GM12878 (cell line): ENCODE measurements around the gene PLXNA4. TPM values are rescaled to one million over a fixed set of nuclear protein-coding genes. Genes with fewer than 3 reads are reported as not detected.

Source experiments
- ATAC-seq: fragments of 200-7000 bp; cut with Tn5 transposase; 3 replicates; pipeline ENCODE4 v1.9.1; 2020; ENCODE audit warnings: mild to moderate bottlenecking, moderate library complexity
- BruUV-seq: library from RNA; stranded (reverse); fragments of 400-500 nt; replicated peaks from 2 replicates; lab custom pipeline; 2021; lab: Mats Ljungman, UMichigan
- CTCF ChIA-PET: fragments of 300-600 bp; sonication (Branson Sonifier 250); formaldehyde crosslinking; extraction: SDS; loops from one replicate; lab custom pipeline; 2021; ENCODE audit warnings: inconsistent platforms; lab: Yijun Ruan, JAX
- POLR2A ChIA-PET: fragments of 350-600 bp; formaldehyde crosslinking; extraction: SDS; loops from one replicate; lab custom pipeline; 2021; ENCODE audit warnings: inconsistent platforms; lab: Charles Lee
- RAD21 ChIA-PET: fragments of 300-600 bp; sonication (Branson Sonifier 250); formaldehyde crosslinking; loops from one replicate; lab custom pipeline; 2023; ENCODE audit warnings: antibody characterized with exemption; ENCODE audit not compliant: unreplicated experiment; lab: Charles Lee
- SMC1A ChIA-PET: fragments of 300-600 bp; sonication (Branson Sonifier 250); formaldehyde crosslinking; loops from one replicate; lab custom pipeline; 2023; ENCODE audit not compliant: unreplicated experiment, uncharacterized antibody; lab: Charles Lee
- DNase-seq: peaks from one replicate; pipeline ENCODE4 v3.0.0-alpha.2; 2011; ENCODE audit warnings: low read depth, low spot score
- FAIRE-seq: peaks from 3 replicates; lab custom pipeline; 2011; peaks lifted over from hg19 to GRCh38; lab: Jason Lieb, UNC
- H2AFZ ChIP-seq: 2 replicates; pipeline ENCODE4 v1.6.0; 2011; ENCODE audit warnings: low read depth, low read length, control low read depth; ENCODE audit not compliant: control insufficient read depth
- H3K27ac ChIP-seq: 2 replicates; pipeline ENCODE4 v1.5.1; 2011; ENCODE audit warnings: control low read depth; ENCODE audit not compliant: control insufficient read depth, insufficient read depth
- H3K27me3 ChIP-seq, 2 experiments: replicated peaks in 1 of 2; 2 replicates each; pipeline versions ENCODE4 v1.6.0 to v1.6.1; 2011; ENCODE audit warnings: low read length in 1 of 2; ENCODE audit not compliant: control insufficient read depth in 2 of 2, insufficient read depth in 2 of 2
- H3K36me3 ChIP-seq, 2 experiments: 2 replicates each; pipeline ENCODE4 v1.5.1; 2011; ENCODE audit warnings: low read length in 1 of 2; ENCODE audit not compliant: control insufficient read depth in 2 of 2, insufficient read depth in 2 of 2
- H3K4me1 ChIP-seq: 2 replicates; pipeline ENCODE4 v1.6.1; 2011; ENCODE audit warnings: mild to moderate bottlenecking, low read length, moderate library complexity, mixed read lengths; ENCODE audit not compliant: control insufficient read depth, insufficient read depth
- H3K4me2 ChIP-seq: 2 replicates; pipeline ENCODE4 v1.6.0; 2011; ENCODE audit warnings: control low read depth; ENCODE audit not compliant: control insufficient read depth, insufficient read depth
- H3K4me3 ChIP-seq: fragments of 200-600 bp; sonication (generic); 2 replicates; pipeline ENCODE4 v1.5.1; 2016
- H3K79me2 ChIP-seq: 2 replicates; pipeline ENCODE4 v1.6.0; 2011; ENCODE audit warnings: low read length; ENCODE audit not compliant: control insufficient read depth, insufficient read depth
- H3K9ac ChIP-seq: 2 replicates; pipeline ENCODE4 v1.8.0; 2011; ENCODE audit warnings: low read length, control low read depth, mixed read lengths; ENCODE audit not compliant: control insufficient read depth, insufficient read depth
- H3K9me3 ChIP-seq: replicated peaks from 3 replicates; pipeline ENCODE4 v1.5.1; 2011; ENCODE audit warnings: mild to moderate bottlenecking, low read length; ENCODE audit not compliant: control insufficient read depth, insufficient read depth
- H4K20me1 ChIP-seq: 2 replicates; pipeline ENCODE4 v1.6.0; 2011; ENCODE audit not compliant: control insufficient read depth, insufficient read depth
- HDAC6 ChIP-seq: fragments of 200-600 bp; sonication (generic); IDR thresholded peaks from one replicate; pipeline ENCODE4 v1.8.0; 2017; ENCODE audit warnings: antibody characterized with exemption; ENCODE audit not compliant: unreplicated experiment
- MEF2A ChIP-seq: IDR thresholded peaks from 2 replicates; pipeline ENCODE4 v1.6.1; 2011; ENCODE audit warnings: low read depth, mild to moderate bottlenecking, low read length, moderate library complexity; ENCODE audit not compliant: insufficient read depth
- NFXL1 ChIP-seq: fragments of 450-650 bp; IDR thresholded peaks from 2 replicates; pipeline ENCODE4 v1.6.1; 2017; ENCODE audit warnings: antibody characterized with exemption, mild to moderate bottlenecking, borderline replicate concordance
- PAX8 ChIP-seq: fragments of 450-650 bp; IDR thresholded peaks from 2 replicates; pipeline ENCODE4 v1.6.1; 2017; ENCODE audit warnings: mild to moderate bottlenecking, moderate library complexity
- SIN3A ChIP-seq: IDR thresholded peaks from 2 replicates; pipeline ENCODE4 v1.6.1; 2012; ENCODE audit warnings: low read depth, low read length, improper control_type of control experiment
- STAT1 ChIP-seq: fragments of 450-650 bp; conservative IDR thresholded peaks from 2 replicates; pipeline ENCODE4 v1.6.1; 2014; ENCODE audit warnings: antibody characterized with exemption, mild to moderate bottlenecking
- YBX1 ChIP-seq: fragments of 450-650 bp; IDR thresholded peaks from 2 replicates; pipeline ENCODE4 v1.6.1; 2016; ENCODE audit warnings: antibody characterized with exemption
- WGBS: methylation state at CpG from one replicate; pipeline ENCODE4 v1.1.6; 2016; ENCODE audit warnings: low lambda C conversion rate; ENCODE audit not compliant: insufficient replicate concordance, insufficient coverage; ENCODE audit errors: missing lambda C conversion rate; 5-methylcytosine and 5-hydroxymethylcytosine counted together
- in situ Hi-C: fragments of 300-500 bp; cut with MboI; formaldehyde crosslinking; loops from 9 replicates; pipeline ENCODE4 v1.14.3; 2018; ENCODE audit warnings: mixed read lengths
- intact Hi-C: fragments of 100-400 bp; cut with micrococcal nuclease; formaldehyde crosslinking; loops from one replicate; pipeline ENCODE4 v1.14.2; 2022; ENCODE audit not compliant: unreplicated experiment
- polyA plus RNA-seq, 11 experiments: library from polyadenylated mRNA; depleted of rRNA in 4 of 11; unstranded in 6 of 11; stranded (reverse) in 5 of 11; fragments of >200 nt; fragmentation: Nextera tagmentation in 4 of 11; fragmentation: Illumina TruSeq in 1 of 11; extraction: Ambion mirVana in 4 of 11; extraction: Trizol in 1 of 11; gene quantifications; 1 replicate in 1 of 11; 2 replicates in 10 of 11; pipeline versions ENCODE4 v1.2.1 to v1.2.3, GENCODE V29; 2011 to 2016; ENCODE audit warnings: inconsistent platforms in 2 of 11, missing spikeins in 2 of 11, low read depth in 1 of 11
- total RNA-seq, 4 experiments: library from RNA; depleted of rRNA in 3 of 4; stranded (reverse); fragments of >200 nt in 3 of 4; fragmentation: Illumina TruSeq in 1 of 4; extraction: Trizol in 1 of 4; gene quantifications; 2 replicates each; pipeline versions ENCODE4 v1.2.1 to v1.2.3, GENCODE V29; 2013 to 2021
- TF ChIP-seq, protein P1 (sequence below): IDR thresholded peaks from 2 replicates; pipeline ENCODE4 v1.6.1; 2012; ENCODE audit warnings: mild to moderate bottlenecking, low read depth, low read length
- TF ChIP-seq, protein P2 (sequence below): IDR thresholded peaks from 2 replicates; pipeline ENCODE4 v1.6.1; 2012; ENCODE audit warnings: low read depth, low read length, improper control_type of control experiment
- TF ChIP-seq, protein P3 (sequence below): fragments of 450-650 bp; IDR thresholded peaks from 2 replicates; pipeline ENCODE4 v1.6.1; 2017; ENCODE audit warnings: low read depth, mild to moderate bottlenecking, moderate library complexity
- TF ChIP-seq, protein P4 (sequence below): fragments of 150-350 bp; IDR thresholded peaks from 2 replicates; pipeline ENCODE4 v1.6.1; 2014; ENCODE audit warnings: mild to moderate bottlenecking, low read depth, low read length

Gene PLXNA4
- total and polyA plus RNA-seq, 10 of the 15 experiments (the other 5 are each of a cell fraction or from before 2014, with no cell fraction given), result 0.03 TPM; not detected in 9

DNA sequence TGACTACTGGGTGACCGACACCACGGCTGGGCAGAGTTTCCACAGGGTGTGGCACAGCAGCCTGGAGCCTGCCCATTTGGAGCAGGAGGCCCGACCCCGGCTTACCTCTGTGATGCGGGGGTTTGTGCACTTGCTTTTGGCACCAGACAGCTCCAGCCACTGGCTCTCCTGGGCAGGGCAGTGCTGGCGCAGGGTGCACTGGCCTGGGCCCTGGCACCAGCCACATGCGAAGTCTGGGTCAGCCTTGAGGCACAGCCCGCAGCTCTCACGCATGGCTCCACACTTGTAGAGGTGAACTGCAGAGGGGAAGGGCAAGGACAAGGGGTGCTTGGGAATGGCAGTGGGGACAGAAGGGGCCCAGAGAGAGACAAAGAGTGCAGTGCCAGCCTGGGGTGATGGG is 373.7 kb downstream of the PLXNA4 start:
- no TSS peak for BruUV-seq
- H4K20me1 ChIP-seq, result no peaks in the 10 kb centered on the region
- intact Hi-C loops (no loop called here), in situ Hi-C loops (no loop called here)
- no peak overlapping the region for H3K9ac ChIP-seq
- CTCF ChIA-PET, result no interaction called here
- DNase-seq (no peak), FAIRE-seq (no peak), ATAC-seq (no peak)
- no peak overlapping the region for H3K27ac ChIP-seq
- SMC1A ChIA-PET, result interaction anchor here (0.6 kb wide), 1 partner anchor 1504 kb away, joined by 4 read pairs; no protein-coding TSS in a partner anchor
- no peaks in the 10 kb centered on the region for H3K36me3 ChIP-seq
- H3K27me3 ChIP-seq, result no peaks in the 10 kb centered on the region; a peak in 1 of 4 replicates
- H3K9me3 ChIP-seq, result no peaks in the 10 kb centered on the region
- no peak for TF ChIP-seq STAT1
- H3K4me3 ChIP-seq, result no peak overlapping the region
- no peaks in the 10 kb centered on the region for H3K79me2 ChIP-seq
- H3K4me2 ChIP-seq, result no peak overlapping the region
- H2AFZ ChIP-seq, result no peak overlapping the region
- RAD21 ChIA-PET, result no interaction called here
- POLR2A ChIA-PET, result no interaction called here
- H3K4me1 ChIP-seq, result no peaks in the 10 kb centered on the region
- 24% methylated on average over 9 of the region's 9 CpGs for WGBS

DNA sequence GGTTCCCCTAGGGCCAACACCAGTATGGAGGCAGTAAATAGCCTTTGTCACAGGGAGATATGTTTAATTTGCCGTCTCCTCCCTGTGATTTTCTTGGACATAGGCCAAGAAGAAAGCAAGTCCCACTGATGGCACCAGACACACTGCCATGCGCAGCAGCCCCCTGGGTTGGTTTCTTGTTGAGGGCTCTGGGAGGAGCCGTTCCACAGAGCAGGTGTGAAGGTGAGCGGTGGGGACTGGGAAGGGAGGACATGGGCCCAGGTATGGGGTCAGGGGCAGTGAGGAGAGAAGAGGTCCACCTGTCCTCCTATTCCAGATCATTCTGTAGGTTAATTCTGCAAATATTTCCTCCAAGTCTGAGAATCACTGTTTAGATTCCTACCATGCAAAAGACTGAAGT is 376.1 kb downstream of the PLXNA4 start:
- ChIA-PET RAD21 (no interaction called here), SMC1A (no interaction called here), CTCF (no interaction called here), POLR2A (no interaction called here)
- FAIRE-seq (no peak), DNase-seq (no peak), ATAC-seq (no peak)
- in situ Hi-C loops (no loop called here), intact Hi-C loops (no loop called here)
- no peaks in the 10 kb centered on the region for H3K4me1 ChIP-seq
- H3K4me2 ChIP-seq, result no peak overlapping the region
- no peak overlapping the region for H3K27ac ChIP-seq
- no peaks in the 10 kb centered on the region for H3K79me2 ChIP-seq
- no TSS peak for BruUV-seq
- no peaks in the 10 kb centered on the region for H4K20me1 ChIP-seq
- no peaks in the 10 kb centered on the region for H3K36me3 ChIP-seq
- H3K27me3 ChIP-seq, result no peaks in the 10 kb centered on the region; a peak in 1 of 4 replicates
- H3K4me3 ChIP-seq, result no peak overlapping the region
- H3K9me3 ChIP-seq, result no peaks in the 10 kb centered on the region
- no peak overlapping the region for H2AFZ ChIP-seq
- 19% methylated on average over 4 of the region's 4 CpGs for WGBS
- H3K9ac ChIP-seq, result no peak overlapping the region
- no peak for TF ChIP-seq MEF2A
- TF ChIP-seq, protein P1, sequence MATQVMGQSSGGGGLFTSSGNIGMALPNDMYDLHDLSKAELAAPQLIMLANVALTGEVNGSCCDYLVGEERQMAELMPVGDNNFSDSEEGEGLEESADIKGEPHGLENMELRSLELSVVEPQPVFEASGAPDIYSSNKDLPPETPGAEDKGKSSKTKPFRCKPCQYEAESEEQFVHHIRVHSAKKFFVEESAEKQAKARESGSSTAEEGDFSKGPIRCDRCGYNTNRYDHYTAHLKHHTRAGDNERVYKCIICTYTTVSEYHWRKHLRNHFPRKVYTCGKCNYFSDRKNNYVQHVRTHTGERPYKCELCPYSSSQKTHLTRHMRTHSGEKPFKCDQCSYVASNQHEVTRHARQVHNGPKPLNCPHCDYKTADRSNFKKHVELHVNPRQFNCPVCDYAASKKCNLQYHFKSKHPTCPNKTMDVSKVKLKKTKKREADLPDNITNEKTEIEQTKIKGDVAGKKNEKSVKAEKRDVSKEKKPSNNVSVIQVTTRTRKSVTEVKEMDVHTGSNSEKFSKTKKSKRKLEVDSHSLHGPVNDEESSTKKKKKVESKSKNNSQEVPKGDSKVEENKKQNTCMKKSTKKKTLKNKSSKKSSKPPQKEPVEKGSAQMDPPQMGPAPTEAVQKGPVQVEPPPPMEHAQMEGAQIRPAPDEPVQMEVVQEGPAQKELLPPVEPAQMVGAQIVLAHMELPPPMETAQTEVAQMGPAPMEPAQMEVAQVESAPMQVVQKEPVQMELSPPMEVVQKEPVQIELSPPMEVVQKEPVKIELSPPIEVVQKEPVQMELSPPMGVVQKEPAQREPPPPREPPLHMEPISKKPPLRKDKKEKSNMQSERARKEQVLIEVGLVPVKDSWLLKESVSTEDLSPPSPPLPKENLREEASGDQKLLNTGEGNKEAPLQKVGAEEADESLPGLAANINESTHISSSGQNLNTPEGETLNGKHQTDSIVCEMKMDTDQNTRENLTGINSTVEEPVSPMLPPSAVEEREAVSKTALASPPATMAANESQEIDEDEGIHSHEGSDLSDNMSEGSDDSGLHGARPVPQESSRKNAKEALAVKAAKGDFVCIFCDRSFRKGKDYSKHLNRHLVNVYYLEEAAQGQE, result no peak
- no peak for TF ChIP-seq SIN3A
- TF ChIP-seq, protein P2, sequence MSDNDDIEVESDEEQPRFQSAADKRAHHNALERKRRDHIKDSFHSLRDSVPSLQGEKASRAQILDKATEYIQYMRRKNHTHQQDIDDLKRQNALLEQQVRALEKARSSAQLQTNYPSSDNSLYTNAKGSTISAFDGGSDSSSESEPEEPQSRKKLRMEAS, result no peak
- TF ChIP-seq PAX8, result no peak
- TF ChIP-seq, protein P3, sequence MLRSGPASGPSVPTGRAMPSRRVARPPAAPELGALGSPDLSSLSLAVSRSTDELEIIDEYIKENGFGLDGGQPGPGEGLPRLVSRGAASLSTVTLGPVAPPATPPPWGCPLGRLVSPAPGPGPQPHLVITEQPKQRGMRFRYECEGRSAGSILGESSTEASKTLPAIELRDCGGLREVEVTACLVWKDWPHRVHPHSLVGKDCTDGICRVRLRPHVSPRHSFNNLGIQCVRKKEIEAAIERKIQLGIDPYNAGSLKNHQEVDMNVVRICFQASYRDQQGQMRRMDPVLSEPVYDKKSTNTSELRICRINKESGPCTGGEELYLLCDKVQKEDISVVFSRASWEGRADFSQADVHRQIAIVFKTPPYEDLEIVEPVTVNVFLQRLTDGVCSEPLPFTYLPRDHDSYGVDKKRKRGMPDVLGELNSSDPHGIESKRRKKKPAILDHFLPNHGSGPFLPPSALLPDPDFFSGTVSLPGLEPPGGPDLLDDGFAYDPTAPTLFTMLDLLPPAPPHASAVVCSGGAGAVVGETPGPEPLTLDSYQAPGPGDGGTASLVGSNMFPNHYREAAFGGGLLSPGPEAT, result no peak
- no peak for TF ChIP-seq NFXL1
- no peak for TF ChIP-seq HDAC6
- TF ChIP-seq, protein P4, sequence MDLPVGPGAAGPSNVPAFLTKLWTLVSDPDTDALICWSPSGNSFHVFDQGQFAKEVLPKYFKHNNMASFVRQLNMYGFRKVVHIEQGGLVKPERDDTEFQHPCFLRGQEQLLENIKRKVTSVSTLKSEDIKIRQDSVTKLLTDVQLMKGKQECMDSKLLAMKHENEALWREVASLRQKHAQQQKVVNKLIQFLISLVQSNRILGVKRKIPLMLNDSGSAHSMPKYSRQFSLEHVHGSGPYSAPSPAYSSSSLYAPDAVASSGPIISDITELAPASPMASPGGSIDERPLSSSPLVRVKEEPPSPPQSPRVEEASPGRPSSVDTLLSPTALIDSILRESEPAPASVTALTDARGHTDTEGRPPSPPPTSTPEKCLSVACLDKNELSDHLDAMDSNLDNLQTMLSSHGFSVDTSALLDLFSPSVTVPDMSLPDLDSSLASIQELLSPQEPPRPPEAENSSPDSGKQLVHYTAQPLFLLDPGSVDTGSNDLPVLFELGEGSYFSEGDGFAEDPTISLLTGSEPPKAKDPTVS, result no peak
- TF ChIP-seq YBX1, result no peak
